NCI-H1694 (cell line): Measurements from ENCODE around the gene S100A8.

Experiments used
- DNase-seq: peaks from one replicate; lab custom pipeline; 2025; lab: John Stamatoyannopoulos, UW

The S100A8 gene

DNA sequence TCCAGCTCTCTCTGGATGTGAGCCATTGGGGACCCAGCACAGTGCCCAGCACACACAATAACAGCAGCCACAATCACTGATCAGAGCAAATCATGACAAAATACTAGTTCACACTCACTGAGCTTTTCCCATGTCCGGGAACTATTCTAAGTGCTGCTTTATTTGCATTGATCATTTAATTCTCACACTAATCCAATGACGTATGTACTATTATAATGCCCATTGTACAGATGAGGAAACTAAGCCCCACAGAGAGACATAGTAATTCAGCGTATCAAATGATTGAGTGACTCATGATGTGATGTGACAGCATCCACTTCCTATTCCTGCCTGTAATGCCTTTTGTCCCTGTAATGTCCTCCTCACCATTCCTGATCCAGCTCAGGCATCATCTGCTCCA is 1.9 kb upstream of the S100A8 start:
- DNase-seq, result no peak

DNA sequence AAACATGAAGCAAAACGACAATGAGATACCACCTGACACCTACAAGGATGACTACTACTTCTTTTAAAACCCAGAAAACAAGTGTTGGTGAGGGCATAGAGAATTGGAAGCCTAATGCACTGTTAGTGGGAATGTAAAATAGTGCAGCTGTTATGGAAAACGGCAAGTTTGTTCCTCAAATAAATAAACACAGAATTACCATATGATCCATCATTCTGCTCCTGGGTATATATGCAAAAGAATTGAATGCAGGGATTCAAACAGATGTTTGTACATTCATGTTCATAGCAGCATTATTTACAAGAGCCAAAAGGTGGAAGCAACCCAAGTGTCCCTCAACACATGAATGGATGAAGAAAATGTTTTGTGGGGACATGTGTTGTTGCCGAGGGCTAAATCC is 1.4 kb upstream of the S100A8 start:
- no peak for DNase-seq

DNA sequence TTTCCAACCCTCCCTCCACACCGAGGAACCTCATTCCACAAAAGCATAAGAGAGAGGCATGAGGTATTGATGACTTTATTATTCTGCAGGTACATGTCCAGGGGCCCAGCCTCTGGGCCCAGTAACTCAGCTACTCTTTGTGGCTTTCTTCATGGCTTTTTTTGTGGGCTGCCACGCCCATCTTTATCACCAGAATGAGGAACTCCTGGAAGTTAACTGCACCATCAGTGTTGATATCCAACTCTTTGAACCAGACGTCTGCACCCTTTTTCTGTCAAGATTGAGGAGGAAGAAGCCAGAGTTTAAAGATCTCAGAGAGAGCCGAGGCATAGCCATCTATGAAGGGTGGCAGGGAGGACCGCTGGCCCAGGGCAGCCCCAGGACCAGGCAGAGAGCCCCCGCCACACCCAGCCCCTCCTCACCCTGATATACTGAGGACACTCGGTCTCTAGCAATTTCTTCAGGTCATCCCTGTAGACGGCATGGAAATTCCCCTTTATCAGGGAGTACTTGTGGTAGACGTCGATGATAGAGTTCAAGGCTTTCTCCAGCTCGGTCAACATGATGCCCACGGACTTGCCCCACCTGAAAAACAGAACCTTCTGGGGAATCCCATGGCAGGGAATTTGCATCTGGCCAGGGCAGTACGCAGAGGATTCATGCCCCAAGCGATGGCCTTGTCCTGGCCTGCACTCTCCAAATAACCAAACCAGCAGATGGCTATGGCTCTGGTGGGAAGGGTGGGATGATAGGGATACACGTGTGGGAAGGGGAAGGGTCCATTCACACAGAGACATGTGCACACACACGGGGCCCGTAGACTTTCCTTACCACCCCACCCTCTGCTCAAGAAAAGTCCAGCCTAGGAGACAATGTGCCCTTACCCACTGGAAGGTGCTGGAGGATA is 647 bp downstream of the S100A8 start:
- DNase-seq, result no peak

DNA sequence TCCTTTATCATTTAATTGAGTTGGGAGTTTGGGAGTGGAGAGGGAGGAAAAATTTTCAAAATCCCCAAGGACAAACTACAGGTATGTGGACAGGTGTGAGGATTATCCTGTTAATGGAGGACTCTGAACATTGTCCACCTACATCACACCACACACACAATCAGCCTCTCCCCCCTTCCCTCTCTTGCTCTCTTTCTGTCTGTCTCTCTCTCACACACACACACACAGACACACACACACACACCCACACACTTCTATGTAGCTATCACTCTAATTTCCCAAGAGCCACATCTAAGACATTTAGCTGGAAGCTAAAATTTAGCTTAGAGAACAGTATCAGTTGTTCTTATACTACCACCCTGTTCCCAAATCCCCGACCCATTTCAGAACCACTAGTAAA is 1.5 kb downstream of the S100A8 start:
- no peak for DNase-seq

DNA sequence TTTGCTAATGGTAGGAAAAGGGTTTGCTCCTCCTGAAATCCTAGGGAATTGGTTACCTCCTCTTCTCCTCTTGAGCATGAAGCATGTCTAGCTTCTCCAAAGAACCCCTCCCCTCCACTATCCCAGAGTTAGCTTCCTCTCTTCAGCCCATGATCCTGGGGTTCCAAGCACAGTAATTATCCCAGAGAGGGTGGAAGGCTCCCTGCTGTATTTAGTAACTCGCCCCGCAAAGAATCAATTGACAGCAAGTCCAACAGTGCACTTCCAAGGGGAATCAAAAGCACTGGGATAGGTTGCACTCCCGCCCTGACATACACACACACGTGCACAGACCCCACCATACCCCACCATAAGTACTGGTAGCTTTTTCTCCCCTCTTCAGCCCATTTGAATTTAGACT is 3.1 kb downstream of the S100A8 start:
- DNase-seq, result no peak

DNA sequence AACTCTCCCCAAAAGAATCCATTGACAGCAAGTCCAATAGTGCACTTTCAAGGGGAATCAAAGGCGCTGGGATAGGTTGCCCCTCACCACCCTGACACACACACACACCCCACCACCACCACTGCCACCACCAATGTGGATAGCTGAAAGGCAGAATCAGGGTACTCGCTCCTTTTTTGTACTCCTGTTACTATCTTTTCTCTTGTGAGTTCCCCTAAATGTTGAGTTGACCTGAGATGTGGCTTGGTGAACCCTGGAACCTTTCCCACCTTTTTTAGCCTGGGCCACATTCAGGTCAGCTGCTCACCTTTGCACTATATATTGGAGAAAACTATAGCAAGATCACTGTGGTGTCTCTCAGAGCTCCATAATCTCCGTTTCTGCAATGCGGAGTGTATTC is 3.9 kb downstream of the S100A8 start:
- no peak for DNase-seq

DNA sequence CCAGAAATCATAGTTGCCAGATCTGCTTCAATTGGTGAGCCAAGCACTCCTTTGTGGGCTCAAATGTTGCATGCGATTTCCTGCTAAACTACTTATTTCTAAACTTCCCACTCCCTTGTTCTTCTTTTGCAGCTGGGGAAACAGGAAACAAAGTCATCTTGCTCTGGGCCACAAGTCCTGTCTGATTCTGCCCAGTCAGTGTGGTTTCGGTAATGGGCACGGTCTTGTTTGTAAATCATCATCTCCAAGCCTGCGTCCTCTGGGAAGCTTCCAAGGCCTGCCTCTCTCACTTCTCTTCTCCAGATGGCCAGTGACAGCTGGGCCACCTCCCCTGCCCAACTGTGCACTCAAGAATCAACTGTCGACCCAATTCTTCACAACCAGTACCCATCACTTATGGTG is 4.4 kb downstream of the S100A8 start:
- peak; percentile 80 for DNase-seq

DNA sequence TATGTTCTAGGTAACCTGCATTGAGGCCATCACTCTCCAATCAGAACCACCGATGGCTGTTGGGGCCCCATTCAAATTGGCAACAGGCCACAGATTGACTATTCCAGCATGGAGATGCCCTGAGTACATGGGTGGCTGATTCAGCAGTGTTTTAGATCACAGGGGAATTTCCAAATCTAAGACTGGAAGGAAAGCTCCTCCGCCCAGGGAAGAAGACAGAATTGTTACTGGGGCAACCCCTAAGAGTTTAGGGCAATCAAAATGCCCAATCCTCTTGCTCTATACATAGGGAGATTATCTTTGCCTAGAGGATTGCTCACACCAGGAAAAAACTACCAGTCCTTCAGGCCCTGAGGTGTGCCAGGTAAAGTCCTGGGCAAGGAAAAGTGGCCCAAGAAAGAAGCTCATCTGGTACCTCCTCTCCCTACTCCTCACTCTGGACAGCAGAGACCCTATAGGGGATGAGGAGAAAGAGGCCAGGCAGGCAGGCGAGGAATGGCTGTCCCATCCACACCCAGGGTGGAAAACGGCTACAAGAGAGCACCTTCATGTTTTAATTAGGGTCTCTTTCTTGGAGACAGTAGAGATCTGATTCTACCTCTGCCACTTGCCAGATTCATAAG is 5.8 kb downstream of the S100A8 start:
- DNase-seq, result no peak

DNA sequence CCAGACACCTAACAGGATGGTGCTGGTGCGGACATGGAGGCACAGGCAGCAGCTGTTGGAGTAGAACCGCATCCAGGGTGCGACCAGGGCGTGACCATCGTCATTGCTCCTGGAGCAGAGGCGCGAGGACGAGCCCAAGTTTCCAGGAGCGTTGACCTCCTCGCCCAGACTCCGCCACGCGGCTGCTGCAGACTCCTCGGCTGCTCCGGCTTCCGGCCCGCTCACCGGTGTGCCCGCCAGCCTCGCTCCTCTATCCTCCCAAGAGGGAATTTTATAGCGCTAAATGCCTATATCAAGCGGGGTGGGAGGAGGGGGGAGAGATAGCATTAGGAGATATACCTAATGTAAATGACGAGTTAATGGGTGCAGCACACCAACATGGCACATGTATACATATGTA is 10.2 kb downstream of the S100A8 start:
- DNase-seq, result no peak

DNA sequence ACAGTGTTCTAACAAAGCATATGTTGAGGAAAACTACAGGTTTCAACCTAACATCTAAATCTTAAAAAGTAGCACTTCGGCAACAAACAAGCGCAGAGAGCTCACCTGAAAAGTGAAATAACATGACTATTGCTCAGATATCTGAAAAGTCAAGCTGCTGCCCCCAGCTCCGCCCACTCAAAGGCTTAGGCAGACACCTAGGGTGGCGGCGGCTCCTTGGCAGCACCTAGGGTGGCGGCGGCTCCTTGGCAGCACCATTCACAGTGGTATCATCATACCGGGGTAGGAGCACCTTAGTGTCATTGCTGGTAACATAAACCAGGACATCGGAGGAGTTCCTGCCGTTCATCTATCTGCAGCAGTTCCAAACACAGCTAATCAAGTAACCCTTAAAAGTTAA is 11.3 kb downstream of the S100A8 start:
- no peak for DNase-seq

DNA sequence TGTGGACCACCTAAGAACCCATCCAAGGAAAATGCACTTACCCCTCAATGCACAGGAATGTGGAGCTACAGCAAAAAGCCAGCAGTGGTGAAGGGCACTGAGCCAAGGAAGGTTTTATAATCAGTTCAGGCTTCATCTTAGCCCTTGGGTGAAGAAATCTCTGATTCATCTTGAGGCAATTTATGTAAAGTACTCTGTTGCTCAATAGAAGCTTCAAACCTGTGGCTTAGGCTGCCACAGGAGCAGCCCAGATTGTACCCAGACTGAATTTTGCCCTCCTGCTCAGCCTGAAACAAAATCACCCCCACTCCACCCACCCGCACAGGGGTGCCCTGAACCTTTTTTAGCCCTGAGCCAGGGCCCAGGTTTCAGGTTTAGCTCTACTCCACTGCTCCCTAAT is 15.4 kb downstream of the S100A8 start, which contains the start of gene S100A12:
Gene S100A12, minus strand, starts transcription at position 111 of the 400 bp plus-strand sequence. CDS start 1,029 bp downstream, outside the sequence.
- DNase-seq, result no peak

DNA sequence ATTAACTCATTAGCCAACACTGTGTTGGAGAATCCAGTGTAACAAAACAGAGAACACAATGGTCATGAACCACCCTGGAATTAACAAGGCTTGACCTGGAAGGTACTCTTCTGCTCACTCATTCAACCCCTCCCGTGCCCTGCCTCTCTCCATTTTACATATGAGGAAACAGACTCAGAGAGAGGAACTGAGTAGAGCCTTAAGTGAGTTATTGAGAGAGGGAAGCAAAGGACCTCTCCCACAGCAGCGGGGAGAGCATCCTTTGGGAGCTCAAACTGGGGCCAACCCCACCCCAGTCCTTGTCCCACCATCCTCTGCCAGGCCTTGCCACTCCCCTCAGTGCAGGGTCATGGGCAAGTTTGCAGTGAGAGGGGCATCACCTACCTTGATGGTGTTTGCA is 16.8 kb downstream of the S100A8 start:
- no peak for DNase-seq

DNA sequence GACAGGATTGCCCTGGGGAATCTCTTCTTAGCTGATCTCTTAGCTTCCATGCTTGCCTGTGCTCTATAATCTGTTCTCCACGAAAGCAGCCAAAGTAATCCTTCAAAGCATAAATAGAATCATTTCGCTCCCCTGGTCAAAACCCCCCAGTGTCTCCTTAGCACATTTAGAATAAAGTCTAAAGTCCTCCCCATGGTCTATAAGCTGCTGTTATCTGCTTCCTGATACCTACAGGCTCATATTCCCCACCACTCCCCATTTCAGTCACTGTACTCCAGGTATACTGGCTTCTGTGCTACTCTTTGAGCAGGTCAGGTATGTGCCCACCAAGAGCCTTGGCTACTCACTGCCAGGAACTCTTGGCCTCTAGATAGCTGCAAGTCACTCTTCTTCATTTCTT is 18.3 kb downstream of the S100A8 start:
- DNase-seq, result no peak

DNA sequence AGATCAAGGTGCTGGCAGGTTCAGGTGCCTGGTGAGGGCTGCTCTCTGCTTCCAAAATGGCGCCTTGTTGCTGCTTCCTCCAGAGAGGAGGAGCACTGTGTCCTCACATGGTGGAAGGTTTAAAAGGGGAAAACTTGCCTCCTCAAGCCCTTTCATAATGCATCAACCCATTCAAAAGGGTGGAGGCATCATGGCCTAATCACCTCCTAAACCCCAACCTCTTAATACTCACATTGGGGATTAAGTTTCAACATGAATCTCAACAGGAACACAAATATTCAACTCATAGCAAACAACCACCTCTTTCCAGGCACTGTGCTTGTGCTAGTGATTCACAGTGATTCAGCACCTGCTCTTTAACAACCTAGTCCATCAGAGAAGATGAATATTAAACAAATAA is 19.6 kb downstream of the S100A8 start:
- DNase-seq, result no peak

DNA sequence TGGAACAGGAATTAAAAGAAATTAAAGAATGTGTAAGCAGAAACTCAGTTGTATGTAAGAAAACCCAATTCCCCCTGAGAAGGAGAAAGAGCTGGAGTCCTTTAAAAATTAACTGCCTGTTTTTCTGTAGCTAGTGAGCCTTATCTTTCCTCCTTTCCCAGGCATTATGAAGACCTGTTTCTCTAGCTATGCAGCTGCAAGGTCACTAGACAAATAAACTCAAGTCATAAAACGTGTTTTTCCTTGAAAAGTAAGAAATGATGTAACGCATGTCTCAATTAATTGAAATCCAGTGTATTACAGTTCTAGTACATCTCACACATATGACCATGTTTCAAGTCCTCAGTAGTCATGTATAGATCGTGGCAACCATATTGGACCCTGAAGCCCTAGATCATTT is 20.7 kb downstream of the S100A8 start:
- no peak for DNase-seq

DNA sequence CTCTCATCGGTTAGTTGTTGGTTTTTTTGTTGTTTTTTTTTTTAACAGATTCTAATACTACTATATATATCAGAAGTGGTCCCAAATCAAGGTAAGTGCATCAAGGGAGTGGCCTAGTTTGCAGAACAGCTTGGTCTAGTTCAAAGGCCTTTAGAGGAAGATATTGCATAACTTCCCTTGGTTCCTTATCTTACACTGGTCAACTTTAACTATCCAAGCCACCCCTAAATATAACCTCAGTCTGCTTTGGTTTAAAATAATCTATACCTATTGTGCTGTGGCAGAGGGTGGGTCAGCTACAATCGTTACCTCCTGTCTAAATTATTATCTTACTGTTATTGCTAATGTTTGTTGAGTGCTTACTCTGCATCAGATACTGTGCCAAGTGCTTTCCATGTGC is 22.4 kb downstream of the S100A8 start:
- no peak for DNase-seq

DNA sequence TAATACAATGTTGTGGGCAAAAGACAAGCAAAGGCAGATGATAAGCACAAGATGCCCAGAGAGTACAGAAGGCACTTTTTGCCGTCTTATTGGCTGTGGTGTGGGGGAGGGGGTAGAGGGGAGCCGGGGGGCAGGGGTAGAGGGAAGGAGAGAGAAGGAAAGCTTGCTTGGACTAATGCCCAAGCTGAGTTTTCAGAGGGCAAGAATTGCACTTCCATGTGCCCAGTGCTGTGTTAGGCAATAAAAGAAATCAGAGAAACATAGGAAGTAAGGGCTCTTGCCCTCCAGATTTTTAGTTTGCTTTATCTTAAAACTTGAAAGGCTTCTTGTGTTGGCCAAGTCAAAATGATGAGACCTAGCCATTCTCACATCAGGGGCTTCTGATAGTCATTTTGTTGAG is 23.8 kb downstream of the S100A8 start:
- DNase-seq, result no peak

DNA sequence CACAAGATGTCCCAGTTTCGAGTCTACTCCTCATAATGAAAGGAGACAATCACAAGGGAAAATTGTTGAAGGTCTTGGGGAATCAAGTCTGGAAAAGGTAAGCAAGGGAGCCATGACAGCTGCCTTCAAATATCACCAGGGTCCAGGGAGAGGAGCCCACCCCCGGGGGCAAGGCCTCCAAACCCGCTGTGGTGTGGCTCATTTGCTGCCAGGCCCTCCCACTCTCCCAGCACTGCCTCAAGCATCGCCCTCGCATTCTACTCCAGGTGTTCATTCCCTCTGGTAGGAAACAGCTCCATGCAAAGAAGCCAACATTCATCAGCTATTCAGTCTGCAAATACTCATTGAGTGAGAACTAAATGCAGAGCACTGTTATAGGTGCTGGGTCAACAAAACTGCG is 24.6 kb downstream of the S100A8 start:
- no peak for DNase-seq

DNA sequence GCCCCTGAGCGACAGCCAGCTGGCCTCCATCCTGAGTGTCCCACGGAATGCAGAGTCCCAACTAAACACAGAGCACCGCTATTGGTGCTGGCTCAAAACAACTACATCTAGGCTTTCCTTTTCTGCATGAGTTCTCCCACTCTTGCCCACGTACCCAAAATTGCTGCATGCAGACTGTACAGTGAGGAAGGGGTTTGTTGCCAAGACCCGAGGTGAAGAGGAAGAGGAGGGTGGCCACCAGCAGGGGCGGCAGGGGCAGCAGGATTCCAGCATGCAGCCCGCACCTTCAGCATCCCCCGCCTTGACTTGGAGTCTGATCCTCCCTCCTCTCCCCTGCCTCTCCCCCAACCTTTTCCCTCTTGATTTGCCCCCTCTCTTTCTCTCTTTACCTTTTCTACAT is 25.2 kb downstream of the S100A8 start:
- DNase-seq, result no peak

DNA sequence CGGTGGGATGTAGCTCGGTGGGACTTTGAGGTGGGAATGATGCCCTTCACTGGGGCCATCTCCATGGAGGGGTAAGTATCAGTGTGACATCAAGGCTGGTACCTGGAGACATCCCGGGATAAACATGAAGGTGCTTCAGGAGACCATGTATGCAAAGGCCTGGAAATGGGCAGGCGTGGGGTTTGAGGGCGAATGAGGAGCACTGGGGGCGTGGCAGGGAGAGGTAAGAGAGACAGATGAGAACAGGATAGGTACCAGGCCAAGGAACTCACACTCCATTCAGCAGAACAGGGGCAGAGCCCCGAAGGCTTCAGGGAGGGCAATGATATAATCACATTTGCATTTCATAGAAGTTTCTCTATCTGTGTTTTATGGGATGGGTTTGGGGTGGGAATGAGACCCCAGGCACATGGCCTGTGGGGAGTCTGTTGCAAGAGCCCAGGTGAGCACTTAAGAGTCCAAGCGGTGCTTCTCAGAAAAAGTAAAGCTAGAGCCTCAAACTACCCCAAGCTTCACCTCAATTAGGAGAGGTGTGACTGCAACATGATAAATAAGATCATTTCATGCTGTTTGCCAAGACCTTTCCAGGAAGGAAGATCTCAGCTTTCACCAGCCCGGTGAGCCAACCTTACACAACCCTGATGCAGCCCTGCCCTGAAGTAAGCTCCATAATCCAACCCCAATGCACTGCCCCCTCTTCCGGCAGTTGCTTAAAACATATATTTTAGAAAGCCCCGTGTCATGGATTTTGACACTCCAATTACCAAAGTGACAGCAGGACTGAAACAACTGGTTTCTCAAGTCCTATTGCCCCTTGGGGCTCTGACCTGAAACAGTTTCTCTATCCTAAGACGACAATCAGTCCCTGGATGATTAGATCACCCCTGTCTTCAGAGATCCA is 25.9 kb downstream of the S100A8 start:
- DNase-seq, result no peak

DNA sequence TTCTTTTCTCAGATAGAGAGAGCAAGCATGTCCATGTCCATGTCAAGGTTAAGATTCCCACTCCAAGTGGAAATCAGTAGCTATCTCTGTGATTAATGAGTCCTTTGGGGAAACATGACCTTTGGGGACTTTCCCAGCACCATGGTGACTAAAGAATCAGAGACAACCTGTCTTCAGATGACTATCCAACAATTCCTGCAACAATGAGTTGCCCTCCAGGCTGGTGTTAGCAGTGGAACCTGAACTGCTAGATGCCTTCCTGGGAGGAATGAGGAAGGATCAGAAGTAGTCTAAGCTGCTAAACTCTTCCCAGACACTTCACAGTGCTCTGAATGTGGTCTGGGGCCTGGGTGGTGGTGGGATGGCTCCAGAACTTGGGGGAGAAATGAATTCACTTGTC is 26.7 kb downstream of the S100A8 start:
- DNase-seq, result no peak

DNA sequence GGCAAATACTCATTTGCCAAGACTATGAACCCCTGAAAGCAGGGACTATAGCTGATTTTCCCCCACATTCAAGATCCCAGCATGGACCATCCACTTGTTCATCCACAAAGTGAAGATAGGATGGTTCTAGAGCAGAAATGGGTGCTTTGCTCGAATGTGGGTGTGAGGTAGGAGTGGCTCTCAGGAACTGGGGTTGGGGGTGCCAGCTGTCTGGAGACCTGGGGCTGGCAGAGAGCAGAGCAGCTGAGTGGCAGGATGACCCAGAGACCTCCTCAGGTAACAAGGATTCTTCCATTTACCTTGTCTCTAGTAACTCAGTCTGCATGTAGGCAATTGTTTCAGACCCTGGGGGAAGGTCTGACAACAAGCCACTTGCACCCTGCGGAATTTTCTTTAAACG is 27.2 kb downstream of the S100A8 start:
- no peak for DNase-seq
